OCI-LY7 (cell line): Measurements from ENCODE around the gene SLC25A15. TPM values are rescaled to one million over a fixed set of nuclear protein-coding genes. Genes with fewer than 3 reads are reported as not detected.
"Not testable (repeated sequence)": the region's sequence is repeated elsewhere in the genome, so short reads cannot be mapped to it uniquely, and the experiment has no call there.

Experiments
- BruUV-seq: library from RNA; stranded (reverse); fragments of 400-500 nt; replicated peaks from 2 replicates; lab custom pipeline; 2021; lab: Mats Ljungman, UMichigan
- CTCF ChIA-PET: fragments of 300-600 bp; sonication (Branson Sonifier 250); formaldehyde crosslinking; loops from one replicate; lab custom pipeline; 2022; ENCODE audit warnings: antibody characterized with exemption; ENCODE audit not compliant: unreplicated experiment; lab: Charles Lee
- POLR2A ChIA-PET: fragments of 300-600 bp; sonication (Branson Sonifier 250); formaldehyde crosslinking; loops from one replicate; lab custom pipeline; 2022; ENCODE audit warnings: antibody characterized with exemption; lab: Charles Lee
- DNase-seq: peaks from one replicate; pipeline ENCODE4 v3.0.0-alpha.2; 2015; ENCODE audit warnings: low spot score
- H2AFZ ChIP-seq: fragments of 200-600 bp; sonication (generic), shearing (Covaris generic); 2 replicates; pipeline ENCODE4 v1.6.1; 2014; ENCODE audit warnings: mild to moderate bottlenecking, antibody characterized with exemption, low read length, moderate library complexity
- H3K27ac ChIP-seq: fragments of 200-600 bp; sonication (generic); 2 replicates; pipeline ENCODE4 v1.5.1; 2014; ENCODE audit warnings: mixed run types, low read depth, mild to moderate bottlenecking, moderate library complexity, low read length, inconsistent platforms; ENCODE audit not compliant: poor library complexity, severe bottlenecking
- H3K36me3 ChIP-seq: fragments of 200-600 bp; sonication (generic); 2 replicates; pipeline ENCODE4 v1.6.1; 2014; ENCODE audit warnings: mild to moderate bottlenecking, antibody characterized with exemption, low read length, moderate library complexity, mixed read lengths; ENCODE audit not compliant: insufficient read depth
- H3K4me1 ChIP-seq: fragments of 200-600 bp; sonication (generic); 2 replicates; pipeline ENCODE4 v1.5.1; 2014; ENCODE audit warnings: mild to moderate bottlenecking, low read length; ENCODE audit not compliant: insufficient read depth, poor library complexity, severe bottlenecking
- H3K4me2 ChIP-seq: fragments of 200-600 bp; sonication (generic); 2 replicates; pipeline ENCODE4 v1.6.1; 2014; ENCODE audit warnings: mild to moderate bottlenecking, low read length
- H3K4me3 ChIP-seq: fragments of 200-600 bp; sonication (generic); 2 replicates; pipeline ENCODE4 v1.5.1; 2014; ENCODE audit warnings: mild to moderate bottlenecking, low read depth, low read length; ENCODE audit not compliant: poor library complexity, severe bottlenecking
- H3K79me2 ChIP-seq: fragments of 200-600 bp; sonication (generic); 2 replicates; pipeline ENCODE4 v1.6.1; 2016; ENCODE audit warnings: low read depth, mild to moderate bottlenecking, low read length, moderate library complexity, mixed read lengths; ENCODE audit not compliant: insufficient read depth
- H3K9me2 ChIP-seq: fragments of 200-600 bp; sonication (generic); 2 replicates; pipeline ENCODE4 v1.6.1; 2016; ENCODE audit warnings: mild to moderate bottlenecking, low read length, mixed read lengths; ENCODE audit not compliant: insufficient read depth
- H3K9me3 ChIP-seq: fragments of 200-600 bp; sonication (generic); 2 replicates; pipeline ENCODE4 v1.6.1; 2014; ENCODE audit warnings: mild to moderate bottlenecking, mixed run types, low read length, mixed read lengths
- H4K20me1 ChIP-seq: fragments of 200-600 bp; sonication (generic); 2 replicates; pipeline ENCODE4 v1.6.1; 2014; ENCODE audit warnings: mild to moderate bottlenecking, antibody characterized with exemption, low read length, moderate library complexity, mixed read lengths; ENCODE audit not compliant: insufficient read depth
- EZH2phosphoT487 ChIP-seq: fragments of 200-600 bp; sonication (generic); IDR thresholded peaks from 2 replicates; pipeline ENCODE4 v1.6.1; 2018; ENCODE audit warnings: low read depth, borderline replicate concordance, mild to moderate bottlenecking, mixed run types, antibody characterized with exemption, low read length, moderate library complexity, mixed read lengths
- intact Hi-C: fragments of 100-400 bp; cut with micrococcal nuclease; formaldehyde crosslinking; loops from one replicate; pipeline ENCODE4 v1.10.0; 2022; ENCODE audit not compliant: unreplicated experiment
- total RNA-seq, 2 experiments: library from RNA; depleted of rRNA in 1 of 2; stranded (reverse); fragments of >200 nt in 1 of 2; shearing (Covaris generic) in 1 of 2; gene quantifications; 2 replicates each; pipeline ENCODE4 v1.2.3, GENCODE V29; 2014 to 2022
- TF ChIP-seq, protein P1 (sequence below): fragments of 200-600 bp; sonication (generic); conservative IDR thresholded peaks from 2 replicates; pipeline ENCODE4 v1.5.1; 2014; ENCODE audit warnings: mild to moderate bottlenecking, antibody characterized with exemption, low read length, moderate library complexity, mixed read lengths

The SLC25A15 gene
- total RNA-seq, 2 experiments from 2014 or later: 56.3 to 71.0 TPM

DNA sequence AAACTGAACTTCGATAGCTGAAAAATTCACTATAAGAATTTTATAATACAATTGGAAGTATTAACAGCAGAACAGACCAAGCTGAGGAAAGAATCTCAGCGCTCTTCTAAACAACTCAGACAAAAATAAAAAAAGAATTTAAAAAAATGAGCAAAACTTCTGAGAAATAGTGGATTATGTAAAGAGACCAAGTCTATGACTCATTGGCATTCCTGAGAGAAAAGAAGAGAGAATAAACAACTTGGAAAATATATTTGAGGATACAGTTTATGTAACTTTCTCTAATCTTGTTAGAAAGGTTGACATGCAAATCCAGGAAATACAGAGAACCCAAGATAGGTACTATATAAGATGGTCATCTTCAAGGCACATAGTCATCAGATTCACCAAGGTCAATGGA is 25.4 kb downstream of the SLC25A15 start:
- Histone ChIP-seq H3K36me3 (peaks cover 45% of the 10 kb centered on the region), H3K4me3 (no peak overlapping the region), H3K4me2 (no peak overlapping the region), H4K20me1 (no peaks in the 10 kb centered on the region), H3K4me1 (peaks cover 16% of the 10 kb centered on the region), H3K79me2 (no peaks in the 10 kb centered on the region), H3K27ac (no peak overlapping the region), H2AFZ (no peak overlapping the region), H3K9me3 (no peaks in the 10 kb centered on the region), H3K9me2 (no peaks in the 10 kb centered on the region)
- POLR2A ChIA-PET: interaction anchor here (0.7 to 1.5 kb wide), 3 partner anchors 9 to 1065 kb away, joined by 3 to 4 read pairs (median 3); no protein-coding TSS in a partner anchor
- CTCF ChIA-PET: no interaction called here
- DNase-seq: no peak
- intact Hi-C loops: loop anchor here (1.0 kb wide), 1 partner anchor 38 kb away; no protein-coding TSS in a partner anchor
- no TSS peak for BruUV-seq
- TF ChIP-seq, protein P1, sequence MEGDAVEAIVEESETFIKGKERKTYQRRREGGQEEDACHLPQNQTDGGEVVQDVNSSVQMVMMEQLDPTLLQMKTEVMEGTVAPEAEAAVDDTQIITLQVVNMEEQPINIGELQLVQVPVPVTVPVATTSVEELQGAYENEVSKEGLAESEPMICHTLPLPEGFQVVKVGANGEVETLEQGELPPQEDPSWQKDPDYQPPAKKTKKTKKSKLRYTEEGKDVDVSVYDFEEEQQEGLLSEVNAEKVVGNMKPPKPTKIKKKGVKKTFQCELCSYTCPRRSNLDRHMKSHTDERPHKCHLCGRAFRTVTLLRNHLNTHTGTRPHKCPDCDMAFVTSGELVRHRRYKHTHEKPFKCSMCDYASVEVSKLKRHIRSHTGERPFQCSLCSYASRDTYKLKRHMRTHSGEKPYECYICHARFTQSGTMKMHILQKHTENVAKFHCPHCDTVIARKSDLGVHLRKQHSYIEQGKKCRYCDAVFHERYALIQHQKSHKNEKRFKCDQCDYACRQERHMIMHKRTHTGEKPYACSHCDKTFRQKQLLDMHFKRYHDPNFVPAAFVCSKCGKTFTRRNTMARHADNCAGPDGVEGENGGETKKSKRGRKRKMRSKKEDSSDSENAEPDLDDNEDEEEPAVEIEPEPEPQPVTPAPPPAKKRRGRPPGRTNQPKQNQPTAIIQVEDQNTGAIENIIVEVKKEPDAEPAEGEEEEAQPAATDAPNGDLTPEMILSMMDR: no peak
- no peak for TF ChIP-seq EZH2phosphoT487

DNA sequence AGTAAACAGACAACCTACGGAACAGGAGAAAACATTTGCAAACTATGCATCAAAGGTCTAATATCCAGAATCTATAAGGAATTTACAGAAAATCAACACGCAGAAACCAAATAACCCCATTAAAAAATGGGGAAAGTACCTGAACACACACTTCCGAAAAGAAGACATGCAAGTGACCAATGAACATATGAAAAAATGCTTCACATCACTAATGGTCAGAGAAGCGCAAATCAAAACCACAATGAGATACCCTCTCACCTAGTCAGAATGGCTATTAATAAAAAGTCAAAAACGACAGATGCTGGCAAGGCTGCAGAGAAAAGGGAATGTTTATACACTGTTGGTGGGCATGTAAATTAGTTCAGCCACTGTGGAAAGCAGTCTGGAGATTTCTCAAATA is 29.5 kb downstream of the SLC25A15 start:
- Histone ChIP-seq H4K20me1 (no peaks in the 10 kb centered on the region), H3K4me2 (no peak overlapping the region), H3K79me2 (no peaks in the 10 kb centered on the region), H3K4me1 (peaks cover 3% of the 10 kb centered on the region), H3K9me2 (no peaks in the 10 kb centered on the region), H3K9me3 (no peaks in the 10 kb centered on the region), H2AFZ (no peak overlapping the region), H3K36me3 (peaks cover 14% of the 10 kb centered on the region), H3K27ac (no peak overlapping the region), H3K4me3 (no peak overlapping the region)
- ChIA-PET POLR2A (no interaction called here), CTCF (no interaction called here)
- intact Hi-C loops: no loop called here
- DNase-seq: no peak
- TF ChIP-seq, protein P1: no peak
- TF ChIP-seq EZH2phosphoT487: no peak
- BruUV-seq: no TSS peak

DNA sequence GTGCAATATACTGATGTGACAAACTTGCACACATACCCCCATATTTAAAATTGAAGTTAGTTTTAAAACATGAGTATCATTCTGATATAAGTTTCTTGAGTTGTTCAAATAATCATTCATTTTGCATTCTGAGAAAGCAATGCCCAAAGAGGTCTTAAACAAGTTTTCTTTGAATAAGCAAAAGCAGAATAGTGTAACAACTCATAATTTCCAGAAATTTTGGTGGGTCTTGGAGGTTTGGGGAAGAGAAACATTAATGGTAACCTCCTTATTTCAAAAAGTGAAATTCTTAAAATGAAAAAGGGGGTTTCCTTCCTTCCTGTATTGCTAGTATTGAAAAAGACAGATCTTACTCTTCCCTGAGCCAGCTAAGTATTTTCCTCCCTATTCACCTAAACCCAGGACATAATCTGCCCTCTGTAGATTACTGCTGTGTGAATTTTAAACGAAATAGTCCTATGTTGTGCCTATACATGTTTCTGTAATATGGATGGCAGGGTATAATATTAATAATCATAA is 30.4 kb downstream of the SLC25A15 start:
- intact Hi-C loops: loop anchor here (5.0 kb wide), 1 partner anchor 37 kb away; no protein-coding TSS in a partner anchor
- H3K36me3 ChIP-seq: peaks cover 8% of the 10 kb centered on the region; the same call in 1 of the 2 replicates
- H2AFZ ChIP-seq: no peak overlapping the region
- H3K27ac ChIP-seq: no peak overlapping the region
- no peaks in the 10 kb centered on the region for H3K4me1 ChIP-seq
- H3K4me3 ChIP-seq: no peak overlapping the region
- no peaks in the 10 kb centered on the region for H3K9me2 ChIP-seq
- no peak for DNase-seq
- BruUV-seq: no TSS peak
- H3K79me2 ChIP-seq: no peaks in the 10 kb centered on the region
- POLR2A ChIA-PET: interaction anchor here (1.0 kb wide), 1 partner anchor 20 kb away, joined by 3 read pairs; no protein-coding TSS in a partner anchor
- no peaks in the 10 kb centered on the region for H3K9me3 ChIP-seq
- CTCF ChIA-PET: no interaction called here
- H4K20me1 ChIP-seq: no peaks in the 10 kb centered on the region
- TF ChIP-seq, protein P1: no peak
- TF ChIP-seq EZH2phosphoT487: no peak
- H3K4me2 ChIP-seq: no peak overlapping the region

DNA sequence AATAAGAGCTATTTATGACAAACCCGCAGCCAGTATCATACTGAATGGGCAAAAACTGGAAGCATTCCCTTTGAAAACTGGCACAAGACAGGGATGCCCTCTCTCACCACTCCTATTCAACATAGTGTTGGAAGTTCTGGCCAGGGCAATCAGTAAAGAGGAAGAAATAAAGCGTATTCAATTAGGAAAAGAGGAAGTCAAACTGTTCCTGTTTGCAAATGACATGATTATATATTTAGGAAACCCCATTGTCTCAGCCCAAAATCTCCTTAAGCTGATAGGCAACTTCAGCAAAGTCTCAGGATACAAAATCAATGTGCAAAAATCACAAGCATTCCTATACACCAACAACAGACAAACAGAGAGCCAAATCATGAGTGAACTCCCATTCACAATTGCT is 50.3 kb downstream of the SLC25A15 start:
- H2AFZ ChIP-seq, H3K4me1 ChIP-seq, intact Hi-C loops, H3K27ac ChIP-seq, H3K9me2 ChIP-seq, H3K4me2 ChIP-seq, CTCF ChIA-PET, DNase-seq, POLR2A ChIA-PET, BruUV-seq, H3K79me2 ChIP-seq, H3K4me3 ChIP-seq, H4K20me1 ChIP-seq, H3K36me3 ChIP-seq, H3K9me3 ChIP-seq: not testable (repeated sequence)
